Breast epithelium (tissue), 4 donors: ENCODE data around the gene EIF4B. TPM values are rescaled to one million over a fixed set of nuclear protein-coding genes. Genes with fewer than 3 reads are reported as not detected.

ENCODE experiments used
- DNase-seq, 2 donors: peaks; one replicate each; pipeline ENCODE4 v3.0.0-alpha.2; 2019; ENCODE audit warnings: low spot score in 2 of 2
- H3K27ac ChIP-seq, 2 donors: fragments of 200-600 bp; sonication (generic) in 1 of 2; one replicate each; pipeline ENCODE4 v1.5.1; 2016 to 2019; ENCODE audit warnings: mild to moderate bottlenecking in 1 of 2
- H3K27me3 ChIP-seq, 2 donors: fragments of 200-600 bp; sonication (generic) in 1 of 2; one replicate each; pipeline versions ENCODE4 v1.5.1 to v1.6.0; 2017 to 2019; ENCODE audit warnings: control low read depth in 1 of 2, mild to moderate bottlenecking in 1 of 2
- H3K36me3 ChIP-seq: fragments of 200-600 bp; one replicate; pipeline ENCODE4 v1.5.1; 2019
- H3K4me1 ChIP-seq, 2 donors: fragments of 200-600 bp; sonication (generic); one replicate each; pipeline ENCODE4 v1.5.1; 2016 to 2019; ENCODE audit warnings: control low read depth in 1 of 2
- H3K4me3 ChIP-seq, 3 donors: fragments of 200-600 bp; sonication (generic); 1 replicate in 2 of 3; 2 replicates in 1 of 3; pipeline ENCODE4 v1.5.1; 2016 to 2019; ENCODE audit warnings: mild to moderate bottlenecking in 3 of 3, moderate library complexity in 2 of 3
- H3K9me3 ChIP-seq, 2 donors: fragments of 200-600 bp; sonication (generic) in 1 of 2; one replicate each; pipeline ENCODE4 v1.5.1; 2016 to 2019; ENCODE audit warnings: control low read depth in 1 of 2
- CTCF ChIP-seq, 3 donors: fragments of 450-650 bp; IDR thresholded peaks; one replicate each; pipeline ENCODE4 v1.5.1; 2016 to 2017; ENCODE audit warnings: antibody characterized with exemption in 3 of 3, mild to moderate bottlenecking in 3 of 3, moderate library complexity in 3 of 3
- POLR2A ChIP-seq: fragments of 450-650 bp; IDR thresholded peaks from one replicate; pipeline ENCODE4 v1.6.1; 2016; ENCODE audit warnings: antibody characterized with exemption, mild to moderate bottlenecking, moderate library complexity
- POLR2AphosphoS5 ChIP-seq, 3 donors: sonication (generic); formaldehyde crosslinking; IDR thresholded peaks; one replicate each; pipeline ENCODE4 v1.6.1; 2017; ENCODE audit warnings: antibody characterized with exemption in 3 of 3
- intact Hi-C: fragments of 100-400 bp; cut with DNase I; formaldehyde crosslinking; loops from one replicate; pipeline ENCODE4 v1.15.1; 2023; ENCODE audit warnings: low total_unique reads
- total RNA-seq, 3 donors: library from RNA; depleted of rRNA; stranded (reverse); fragments of >200 nt; gene quantifications; one replicate each; pipeline ENCODE4 v1.1.0, GENCODE V29; 2016

EIF4B gene
- total RNA-seq, 3 donors from 2014 or later: 600 to 759 (median 614) TPM

GRCh38 chr12:53055471-53056266 lies 49.4 kb downstream of the EIF4B start:
- TF ChIP-seq CTCF (IDR thresholded peaks at IDR 0.05): no peak
- TF ChIP-seq POLR2A: no peak
- no peak for TF ChIP-seq POLR2AphosphoS5 (IDR thresholded peaks at IDR 0.05)
- no peaks in the 10 kb centered on the region for H3K9me3 ChIP-seq
- no peak overlapping the region for H3K4me3 ChIP-seq
- peak overlapping the region in 1 of 2 donors; percentile 97 for H3K27ac ChIP-seq
- intact Hi-C loops: no loop called here
- no peaks in the 10 kb centered on the region for H3K27me3 ChIP-seq
- no peaks in the 10 kb centered on the region for H3K36me3 ChIP-seq
- H3K4me1 ChIP-seq: peaks cover 17 to 31% of the 10 kb centered on the region in 2 donors
- DNase-seq: peak in 1 of 2 donors; percentile 17

GRCh38 chr12:53056296-53056695 lies 50.0 kb downstream of the EIF4B start:
- TF ChIP-seq POLR2A (no peak), CTCF (IDR thresholded peaks at IDR 0.05) (no peak), POLR2AphosphoS5 (IDR thresholded peaks at IDR 0.05) (no peak)
- Histone ChIP-seq H3K9me3 (no peaks in the 10 kb centered on the region), H3K36me3 (no peaks in the 10 kb centered on the region), H3K4me1 (peaks cover 17 to 33% of the 10 kb centered on the region in 2 donors), H3K4me3 (no peak overlapping the region), H3K27ac (peak overlapping the region in 1 of 2 donors; percentile 44), H3K27me3 (no peaks in the 10 kb centered on the region)
- intact Hi-C loops: no loop called here
- no peak for DNase-seq

GRCh38 chr12:53056901-53057300 lies 50.6 kb downstream of the EIF4B start:
- no peaks in the 10 kb centered on the region for H3K36me3 ChIP-seq
- TF ChIP-seq POLR2A (no peak), POLR2AphosphoS5 (IDR thresholded peaks at IDR 0.05) (no peak), CTCF (IDR thresholded peaks at IDR 0.05) (no peak)
- intact Hi-C loops: no loop called here
- H3K27me3 ChIP-seq: no peaks in the 10 kb centered on the region
- H3K4me1 ChIP-seq: peaks cover 19 to 33% of the 10 kb centered on the region in 2 donors
- H3K4me3 ChIP-seq: no peak overlapping the region
- no peaks in the 10 kb centered on the region for H3K9me3 ChIP-seq
- H3K27ac ChIP-seq: peak overlapping the region in 1 of 2 donors; percentile 52
- no peak for DNase-seq

- intact Hi-C loops: no loop called here
- no peaks in the 10 kb centered on the region for H3K9me3 ChIP-seq
Measured at GRCh38 chr12:53057816-53058500, 51.7 kb downstream of the EIF4B start.

More at GRCh38 chr12:53057816-53058500, 51.7 kb downstream of the EIF4B start:
- Histone ChIP-seq H3K27ac (peak overlapping the region; percentile 33 to 89), H3K27me3 (no peaks in the 10 kb centered on the region), H3K36me3 (no peaks in the 10 kb centered on the region), H3K4me3 (no peak overlapping the region), H3K4me1 (peaks cover 24% of the 10 kb centered on the region in 2 donors)
- no peak for DNase-seq
- TF ChIP-seq POLR2A: no peak
- no peak for TF ChIP-seq CTCF (IDR thresholded peaks at IDR 0.05)
